H1 (cell line): ENCODE results near the gene PBX1. TPM values are rescaled to one million over a fixed set of nuclear protein-coding genes. Genes with fewer than 3 reads are reported as not detected.

Source experiments
- CTCF ChIA-PET: fragments of 300-600 bp; sonication (Branson Sonifier 250); formaldehyde crosslinking; loops from one replicate; lab custom pipeline; 2021; ENCODE audit not compliant: partially characterized antibody; lab: Charles Lee
- POLR2A ChIA-PET: fragments of 300-600 bp; sonication (Branson Sonifier 250); formaldehyde crosslinking; loops from one replicate; lab custom pipeline; 2021; ENCODE audit warnings: inconsistent platforms; ENCODE audit not compliant: partially characterized antibody; lab: Charles Lee
- DNase-seq, 2 experiments: peaks; one replicate each; pipeline versions ENCODE4 v3.0.0 to v3.0.0-alpha.2; 2010 to 2022; ENCODE audit warnings: low spot score in 2 of 2, low read depth in 1 of 2, mixed read lengths in 1 of 2
- FAIRE-seq: peaks from 2 replicates; lab custom pipeline; 2011; peaks lifted over from hg19 to GRCh38; lab: Jason Lieb, UNC
- H2AFZ ChIP-seq: 2 replicates; pipeline ENCODE4 v1.8.1; 2012; ENCODE audit warnings: low read length, inconsistent platforms
- H2AK5ac ChIP-seq: 2 replicates; pipeline ENCODE4 v1.6.1; 2013; ENCODE audit warnings: low read depth, low read length
- H2BK120ac ChIP-seq: replicated peaks from 2 replicates; pipeline ENCODE3; 2013; ENCODE audit warnings: low read depth, low read length, inconsistent platforms
- H2BK12ac ChIP-seq: 2 replicates; pipeline ENCODE4 v1.6.1; 2013; ENCODE audit warnings: low read depth, low read length
- H2BK15ac ChIP-seq: 2 replicates; pipeline ENCODE4 v1.6.1; 2013; ENCODE audit warnings: low read length
- H2BK20ac ChIP-seq: 2 replicates; pipeline ENCODE4 v1.6.1; 2013; ENCODE audit warnings: low read length
- H2BK5ac ChIP-seq: 2 replicates; pipeline ENCODE4 v1.6.1; 2013; ENCODE audit warnings: low read depth, low read length
- H3K14ac ChIP-seq: 2 replicates; pipeline ENCODE4 v1.6.1; 2013; ENCODE audit warnings: inconsistent platforms; ENCODE audit not compliant: insufficient read length
- H3K18ac ChIP-seq: 2 replicates; pipeline ENCODE4 v1.6.1; 2013; ENCODE audit warnings: low read length; ENCODE audit errors: extremely low read depth
- H3K23ac ChIP-seq: 2 replicates; pipeline ENCODE4 v1.6.1; 2013; ENCODE audit warnings: inconsistent platforms; ENCODE audit not compliant: insufficient read length
- H3K23me2 ChIP-seq: 2 replicates; pipeline ENCODE4 v1.6.1; 2013; ENCODE audit warnings: low read depth, low read length
- H3K27ac ChIP-seq: 2 replicates; pipeline ENCODE4 v1.6.1; 2011; ENCODE audit warnings: low read depth, low read length, inconsistent platforms
- H3K27me3 ChIP-seq, 4 experiments: replicated peaks in 1 of 4; 1 replicate in 1 of 4; 2 replicates in 3 of 4; pipeline versions ENCODE4 v1.6.1 to v1.8.1; 2011 to 2013; ENCODE audit warnings: low read length in 3 of 4, mild to moderate bottlenecking in 3 of 4, inconsistent platforms in 2 of 4, mixed read lengths in 2 of 4, moderate library complexity in 1 of 4; ENCODE audit not compliant: control insufficient read depth in 3 of 4, insufficient read depth in 3 of 4; ENCODE audit errors: extremely low read depth in 1 of 4
- H3K36me3 ChIP-seq, 4 experiments: 2 replicates each; pipeline versions ENCODE4 v1.6.1 to v1.8.1; 2011 to 2013; ENCODE audit warnings: mild to moderate bottlenecking in 4 of 4, low read length in 3 of 4, moderate library complexity in 2 of 4, control low read depth in 1 of 4, inconsistent platforms in 1 of 4; ENCODE audit not compliant: insufficient read depth in 4 of 4, control insufficient read depth in 2 of 4
- H3K4ac ChIP-seq: replicated peaks from 2 replicates; pipeline ENCODE3; 2013; ENCODE audit warnings: low read length, low read depth, mixed read lengths, inconsistent platforms; ENCODE audit not compliant: insufficient read length
- H3K4me1 ChIP-seq, 4 experiments: replicated peaks in 1 of 4; 1 replicate in 1 of 4; 2 replicates in 3 of 4; pipeline versions ENCODE4 v1.6.1 to v1.8.1; 2011 to 2013; ENCODE audit warnings: low read length in 3 of 4, inconsistent platforms in 2 of 4, mixed read lengths in 1 of 4; ENCODE audit not compliant: insufficient read depth in 4 of 4, control insufficient read depth in 3 of 4
- H3K4me2 ChIP-seq, 2 experiments: 2 replicates each; pipeline versions ENCODE4 v1.6.1 to v1.8.1; 2011 to 2013; ENCODE audit warnings: low read depth in 2 of 2, low read length in 2 of 2, control low read depth in 1 of 2, inconsistent platforms in 1 of 2, mild to moderate bottlenecking in 1 of 2; ENCODE audit not compliant: insufficient read depth in 1 of 2
- H3K4me3 ChIP-seq, 4 experiments: fragments of 200-600, 300-600 bp in 1 of 4; sonication (generic), shearing (Covaris generic), sonication (Bioruptor Twin) in 1 of 4; 2 replicates each; pipeline versions ENCODE4 v1.5.1 to v1.8.1; 2011 to 2016; ENCODE audit warnings: low read length in 4 of 4, low read depth in 3 of 4, control low read depth in 2 of 4, inconsistent platforms in 2 of 4, mild to moderate bottlenecking in 2 of 4, mixed read lengths in 1 of 4, moderate library complexity in 1 of 4; ENCODE audit not compliant: insufficient read depth in 2 of 4; ENCODE audit errors: extremely low read depth in 1 of 4
- H3K56ac ChIP-seq: replicated peaks from 2 replicates; pipeline ENCODE3; 2013; ENCODE audit warnings: low read depth, mild to moderate bottlenecking, mixed read lengths, low read length, inconsistent platforms; ENCODE audit not compliant: insufficient read length
- H3K79me1 ChIP-seq: 2 replicates; pipeline ENCODE4 v1.6.1; 2013; ENCODE audit warnings: low read depth, low read length, control low read depth
- H3K79me2 ChIP-seq, 2 experiments: 2 replicates each; pipeline versions ENCODE4 v1.6.1 to v1.8.1; 2012 to 2013; ENCODE audit warnings: low read length in 2 of 2, mild to moderate bottlenecking in 2 of 2, inconsistent platforms in 1 of 2; ENCODE audit not compliant: insufficient read depth in 2 of 2, control insufficient read depth in 1 of 2
- H3K9ac ChIP-seq, 4 experiments: replicated peaks in 1 of 4; 1 replicate in 1 of 4; 2 replicates in 3 of 4; pipeline versions ENCODE4 v1.6.1 to v1.8.1; 2011 to 2013; ENCODE audit warnings: low read depth in 3 of 4, low read length in 3 of 4, control low read depth in 2 of 4, mild to moderate bottlenecking in 2 of 4, moderate library complexity in 2 of 4, inconsistent platforms in 1 of 4; ENCODE audit errors: extremely low read depth in 1 of 4
- H3K9me3 ChIP-seq, 2 experiments: 2 replicates each; pipeline versions ENCODE4 v1.6.1 to v1.8.1; 2012 to 2013; ENCODE audit warnings: mild to moderate bottlenecking in 2 of 2, moderate library complexity in 2 of 2, control low read depth in 1 of 2, inconsistent platforms in 1 of 2, low read depth in 1 of 2, low read length in 1 of 2, mixed read lengths in 1 of 2; ENCODE audit not compliant: insufficient read depth in 2 of 2
- H4K20me1 ChIP-seq, 2 experiments: replicated peaks in 1 of 2; 2 replicates each; pipeline versions ENCODE3 to v1.8.1; 2011 to 2013; ENCODE audit warnings: inconsistent platforms in 2 of 2, low read length in 2 of 2, mild to moderate bottlenecking in 1 of 2; ENCODE audit not compliant: insufficient read depth in 2 of 2, control insufficient read depth in 1 of 2
- H4K5ac ChIP-seq: 2 replicates; pipeline ENCODE4 v1.6.1; 2013; ENCODE audit warnings: low read length, low read depth, mixed read lengths, inconsistent platforms; ENCODE audit not compliant: insufficient read length
- H4K8ac ChIP-seq: 2 replicates; pipeline ENCODE4 v1.8.0; 2013; ENCODE audit warnings: mild to moderate bottlenecking, moderate library complexity, low read length, inconsistent platforms; ENCODE audit not compliant: insufficient read depth; ENCODE audit errors: extremely low read depth
- H4K91ac ChIP-seq: replicated peaks from 2 replicates; pipeline ENCODE3; 2013; ENCODE audit warnings: low read length, mixed read lengths, inconsistent platforms; ENCODE audit not compliant: insufficient read length
- ASH2L ChIP-seq: fragments of 200-600, 300-600 bp; sonication (generic); IDR thresholded peaks from one replicate; pipeline ENCODE4 v1.7.1; 2017; ENCODE audit warnings: low read length
- GABPA ChIP-seq: IDR thresholded peaks from 2 replicates; pipeline ENCODE4 v1.6.1; 2011; ENCODE audit warnings: mild to moderate bottlenecking, low read length, moderate library complexity, borderline replicate concordance; ENCODE audit not compliant: insufficient read depth
- JUND ChIP-seq: IDR thresholded peaks from 2 replicates; pipeline ENCODE4 v1.6.1; 2011; ENCODE audit warnings: mild to moderate bottlenecking, improper control_type of control experiment, low read length
- PHF8 ChIP-seq: fragments of 200-600 bp; sonication (generic); conservative IDR thresholded peaks from 2 replicates; pipeline ENCODE4 v1.7.1; 2012; ENCODE audit warnings: low read depth, mild to moderate bottlenecking, inconsistent platforms, low read length, moderate library complexity
- RFX5 ChIP-seq: IDR thresholded peaks from 2 replicates; pipeline ENCODE4 v1.6.1; 2011; ENCODE audit warnings: low read depth, low read length, improper control_type of control experiment, borderline replicate concordance
- RXRA ChIP-seq: IDR thresholded peaks from 2 replicates; pipeline ENCODE4 v1.6.1; 2011; ENCODE audit warnings: low read depth, mild to moderate bottlenecking, low read length, moderate library complexity; ENCODE audit not compliant: insufficient read depth
- SIN3A ChIP-seq, 2 experiments: IDR thresholded peaks in 1 of 2; conservative IDR thresholded peaks in 1 of 2; 2 replicates each; pipeline ENCODE4 v1.6.1; 2011 to 2012; ENCODE audit warnings: low read length in 2 of 2, improper control_type of control experiment in 1 of 2, low read depth in 1 of 2, mild to moderate bottlenecking in 1 of 2
- TAF7 ChIP-seq: optimal IDR thresholded peaks from 2 replicates; pipeline ENCODE3; 2011; ENCODE audit warnings: low read depth, mild to moderate bottlenecking, inconsistent platforms, low read length, moderate library complexity, borderline replicate concordance
- TCF12 ChIP-seq: IDR thresholded peaks from 2 replicates; pipeline ENCODE4 v1.6.1; 2011; ENCODE audit warnings: low read depth, mild to moderate bottlenecking, low read length
- ZNF274 ChIP-seq: IDR thresholded peaks from 2 replicates; pipeline ENCODE4 v1.7.0; 2012; ENCODE audit warnings: low read length, borderline replicate concordance; ENCODE audit errors: extremely low read depth
- WGBS, 2 experiments: shearing (Covaris generic) in 1 of 2; methylation state at CpG; one replicate each; pipeline versions ENCODE4 v1.1.6 to v1.1.7; 2013 to 2015; ENCODE audit warnings: low lambda C conversion rate in 2 of 2, mixed read lengths in 2 of 2, inconsistent platforms in 1 of 2, low coverage in 1 of 2, missing lambda C conversion rate in 1 of 2; ENCODE audit not compliant: insufficient replicate concordance in 2 of 2, insufficient coverage in 1 of 2, insufficient read length in 1 of 2; ENCODE audit errors: extremely low coverage in 1 of 2, missing lambda C conversion rate in 1 of 2; 5-methylcytosine and 5-hydroxymethylcytosine counted together
- polyA plus RNA-seq, 7 experiments: library from polyadenylated mRNA; depleted of rRNA in 3 of 7; stranded (reverse) in 5 of 7; unstranded in 2 of 7; fragments of >200 nt in 5 of 7; fragments of 200-250 nt in 2 of 7; gene quantifications; 1 replicate in 5 of 7; 2 replicates in 1 of 7; 4 replicates in 1 of 7; pipeline versions ENCODE4 v1.2.1 to v1.2.3, GENCODE V29; 2011 to 2013; ENCODE audit warnings: missing spikeins in 2 of 7, mixed read lengths in 2 of 7
- total RNA-seq: library from RNA; stranded (reverse); fragmentation: NEBNext Ultra II Directional; extraction: Animal tissue kit (Norgen Biotek cat#: 25700); gene quantifications from 2 replicates; pipeline ENCODE4 v1.2.1, GENCODE V29; 2021

The PBX1 gene
- total and polyA plus RNA-seq, 2 of the 8 experiments (the other 6 are each of a cell fraction or from before 2014, with no cell fraction given): 87.4 to 124 TPM

- H3K4me3 ChIP-seq: no peak overlapping the region
- peaks cover 0 to 4% (median 3%) of the 10 kb centered on the region in 4 experiments; a peak in 3 of 8 replicates for H3K36me3 ChIP-seq
- no peak overlapping the region for H2BK12ac ChIP-seq
- H2BK20ac ChIP-seq: no peak overlapping the region
- H3K56ac ChIP-seq: no peak overlapping the region
- CTCF ChIA-PET: interaction anchor here (0.6 to 7.7 kb wide), 5 partner anchors 16 to 99 kb away, joined by 3 to 37 read pairs (median 10); no protein-coding TSS in a partner anchor
- no peak overlapping the region for H2AK5ac ChIP-seq
- no peak for DNase-seq
- no peak overlapping the region for H4K8ac ChIP-seq
- H3K9ac ChIP-seq: no peak overlapping the region
- no peak overlapping the region for H3K4me2 ChIP-seq
- peaks cover 0 to 12% of the 10 kb centered on the region in 2 experiments for H4K20me1 ChIP-seq
- no peak overlapping the region for H2BK5ac ChIP-seq
- no peak overlapping the region for H4K91ac ChIP-seq
- no peak overlapping the region for H3K14ac ChIP-seq
- no peak overlapping the region for H3K27ac ChIP-seq
- H3K79me1 ChIP-seq: peaks cover 5% of the 10 kb centered on the region
- H3K18ac ChIP-seq: no peak overlapping the region
- no peaks in the 10 kb centered on the region for H3K9me3 ChIP-seq
- H3K23me2 ChIP-seq: no peaks in the 10 kb centered on the region
- no peak overlapping the region for H2BK120ac ChIP-seq
- whole genome bisulfite sequencing, 2 experiments: 87% methylated on average over 11 of the region's 11 CpGs; no CpG with 5 or more reads in 1 of the 2 experiments
- H3K23ac ChIP-seq: no peak overlapping the region
- H2BK15ac ChIP-seq: no peak overlapping the region
- TF ChIP-seq RXRA (no peak), TAF7 (no peak), ZNF274 (no peak), ASH2L (no peak), JUND (no peak), TCF12 (no peak), PHF8 (no peak), SIN3A (conservative IDR thresholded peaks at IDR 0.05 in 1 of 2, IDR thresholded peaks at IDR 0.05 in 1 of 2; ENCODE audit: low read depth in 1 of 2, low read length in 2 of 2) (no peak), RFX5 (no peak), GABPA (no peak)
- TF ChIP-seq, all 59 proteins: peak for 0
- Histone ChIP-seq H4K5ac (no peak overlapping the region), H3K4ac (no peak overlapping the region), H2AFZ (no peak overlapping the region), H3K27me3 (no peaks in the 10 kb centered on the region), H3K79me2 (peaks cover 0 to 45% of the 10 kb centered on the region in 2 experiments; a peak in 3 of 4 replicates), H3K4me1 (peaks cover 0 to 7% (median 2%) of the 10 kb centered on the region in 4 experiments; a peak in 4 of 7 replicates)
- no peak for FAIRE-seq
- POLR2A ChIA-PET: interaction anchor here (0.6 kb wide), 1 partner anchor 49 kb away, joined by 3 read pairs; no protein-coding TSS in a partner anchor
These were observed 129.8 kb downstream of the PBX1 start for GRCh38 chr1:164688791-164689190.
